Activated effector memory CD4-positive, alpha-beta T cell treated with Interleukin-2 at 50 U/mL for 16 hours (primary cell): Measurements from ENCODE around the gene CD47.

Experiments used
- DNase-seq: peaks from one replicate; pipeline ENCODE4 v3.0.0-alpha.2; 2020

Gene CD47

GRCh38 chr3:108090701-108091497 is at the start of gene CD47:
CD47 (minus strand) TSS chr3:108091031; CDS start chr3:108090908, 123 bp downstream.
- peak; percentile 97 for DNase-seq

- DNase-seq, result no peak
These were observed 46.6 kb upstream of the CD47 start for GRCh38 chr3:108137460-108137814.

GRCh38 chr3:108136561-108137459 is 46.0 kb upstream of the CD47 start:
- no peak for DNase-seq

GRCh38 chr3:108134555-108134880 is 43.7 kb upstream of the CD47 start:
- DNase-seq, result no peak

- no peak for DNase-seq
These were observed 43.2 kb upstream of the CD47 start for GRCh38 chr3:108133858-108134554.

GRCh38 chr3:108133048-108133369 is 42.2 kb upstream of the CD47 start:
- no peak for DNase-seq

GRCh38 chr3:108131475-108132134 is 40.8 kb upstream of the CD47 start:
- DNase-seq, result no peak

- no peak for DNase-seq
These were observed 40.1 kb upstream of the CD47 start for GRCh38 chr3:108130701-108131474.

- no peak for DNase-seq
These were observed 39.4 kb upstream of the CD47 start for GRCh38 chr3:108130236-108130635.

- DNase-seq, result peak; percentile 66
These were observed 36.6 kb upstream of the CD47 start for GRCh38 chr3:108127301-108127988.

- no peak for DNase-seq
These were observed 35.5 kb upstream of the CD47 start for GRCh38 chr3:108126348-108126747.

GRCh38 chr3:108125550-108126071 is 34.8 kb upstream of the CD47 start:
- DNase-seq, result peak; percentile 42

- no peak for DNase-seq
These were observed 34.3 kb upstream of the CD47 start for GRCh38 chr3:108125153-108125543.

GRCh38 chr3:108124337-108125152 is 33.7 kb upstream of the CD47 start:
- DNase-seq, result peak; percentile 39

GRCh38 chr3:108123326-108123725 is 32.5 kb upstream of the CD47 start:
- DNase-seq, result no peak

- no peak for DNase-seq
These were observed 31.4 kb upstream of the CD47 start for GRCh38 chr3:108122276-108122675.

GRCh38 chr3:108119398-108120104 is 28.7 kb upstream of the CD47 start:
- no peak for DNase-seq

- no peak for DNase-seq
These were observed 27.4 kb upstream of the CD47 start for GRCh38 chr3:108118038-108118768.

- no peak for DNase-seq
These were observed 26.5 kb upstream of the CD47 start for GRCh38 chr3:108117241-108117775.
